ENCODE results near the gene PPP1R36.

The PPP1R36 gene

DNA sequence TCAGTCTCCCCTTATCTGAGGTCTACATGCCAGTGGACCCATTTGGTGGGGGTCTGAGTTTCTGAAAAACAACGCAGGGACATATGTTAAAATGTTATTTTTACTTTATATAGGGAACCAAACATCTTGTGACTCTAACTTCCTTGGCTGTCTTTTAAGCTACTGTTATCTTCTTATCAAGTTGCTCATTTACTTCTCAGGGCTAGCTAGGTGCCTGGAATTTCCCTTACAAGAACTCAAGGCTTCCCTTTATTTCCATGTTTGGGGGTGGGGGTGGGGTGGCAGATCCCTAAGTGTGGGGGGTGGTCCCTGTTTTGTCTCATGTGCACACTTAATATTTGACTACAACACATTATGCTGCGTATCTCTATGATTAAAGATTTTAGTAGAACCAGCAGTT lies 31.6 kb downstream of the PPP1R36 start:
- TF ChIP-seq, protein P1, sequence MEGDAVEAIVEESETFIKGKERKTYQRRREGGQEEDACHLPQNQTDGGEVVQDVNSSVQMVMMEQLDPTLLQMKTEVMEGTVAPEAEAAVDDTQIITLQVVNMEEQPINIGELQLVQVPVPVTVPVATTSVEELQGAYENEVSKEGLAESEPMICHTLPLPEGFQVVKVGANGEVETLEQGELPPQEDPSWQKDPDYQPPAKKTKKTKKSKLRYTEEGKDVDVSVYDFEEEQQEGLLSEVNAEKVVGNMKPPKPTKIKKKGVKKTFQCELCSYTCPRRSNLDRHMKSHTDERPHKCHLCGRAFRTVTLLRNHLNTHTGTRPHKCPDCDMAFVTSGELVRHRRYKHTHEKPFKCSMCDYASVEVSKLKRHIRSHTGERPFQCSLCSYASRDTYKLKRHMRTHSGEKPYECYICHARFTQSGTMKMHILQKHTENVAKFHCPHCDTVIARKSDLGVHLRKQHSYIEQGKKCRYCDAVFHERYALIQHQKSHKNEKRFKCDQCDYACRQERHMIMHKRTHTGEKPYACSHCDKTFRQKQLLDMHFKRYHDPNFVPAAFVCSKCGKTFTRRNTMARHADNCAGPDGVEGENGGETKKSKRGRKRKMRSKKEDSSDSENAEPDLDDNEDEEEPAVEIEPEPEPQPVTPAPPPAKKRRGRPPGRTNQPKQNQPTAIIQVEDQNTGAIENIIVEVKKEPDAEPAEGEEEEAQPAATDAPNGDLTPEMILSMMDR (IDR thresholded peaks at IDR 0.05; ENCODE audit: low read depth, low read length) = no peak
- no peak for DNase-seq (ENCODE audit: low read depth in 2 of 2)
- no peak overlapping the region for H3K4me3 ChIP-seq (replicated peaks in 1 of 2; ENCODE audit: low read depth in 2 of 2, low read length in 2 of 2)

GRCh38 chr14:64581817-64582216 lies 32.1 kb downstream of the PPP1R36 start:
- DNase-seq (ENCODE audit: low read depth in 2 of 2) = no peak
- TF ChIP-seq, protein P1 (IDR thresholded peaks at IDR 0.05; ENCODE audit: low read depth, low read length) = no peak
- H3K4me3 ChIP-seq (replicated peaks in 1 of 2; ENCODE audit: low read depth in 2 of 2, low read length in 2 of 2) = no peak overlapping the region

- DNase-seq (ENCODE audit: low read depth in 2 of 2) = no peak
- TF ChIP-seq, protein P1 (IDR thresholded peaks at IDR 0.05; ENCODE audit: low read depth, low read length) = no peak
Observed at GRCh38 chr14:64584190-64584589, 34.4 kb downstream of the PPP1R36 start.

GRCh38 chr14:64591809-64592208 lies 42.0 kb downstream of the PPP1R36 start:
- TF ChIP-seq, protein P1 (IDR thresholded peaks at IDR 0.05; ENCODE audit: low read depth, low read length) = no peak
- peak in 1 of 2 donors; percentile 11 for DNase-seq (ENCODE audit: low read depth in 2 of 2)
- no peak overlapping the region for H3K4me3 ChIP-seq (replicated peaks in 1 of 2; ENCODE audit: low read depth in 2 of 2, low read length in 2 of 2)

More at GRCh38 chr14:64584190-64584589, 34.4 kb downstream of the PPP1R36 start:
- no peak overlapping the region for H3K4me3 ChIP-seq (replicated peaks in 1 of 2; ENCODE audit: low read depth in 2 of 2, low read length in 2 of 2)

- no peak overlapping the region for H3K4me3 ChIP-seq (replicated peaks in 1 of 2; ENCODE audit: low read depth in 2 of 2, low read length in 2 of 2)
- no peak for DNase-seq (ENCODE audit: low read depth in 2 of 2)
- TF ChIP-seq, protein P1 (IDR thresholded peaks at IDR 0.05; ENCODE audit: low read depth, low read length) = no peak
Observed at GRCh38 chr14:64594438-64594837, 44.7 kb downstream of the PPP1R36 start.

DNA sequence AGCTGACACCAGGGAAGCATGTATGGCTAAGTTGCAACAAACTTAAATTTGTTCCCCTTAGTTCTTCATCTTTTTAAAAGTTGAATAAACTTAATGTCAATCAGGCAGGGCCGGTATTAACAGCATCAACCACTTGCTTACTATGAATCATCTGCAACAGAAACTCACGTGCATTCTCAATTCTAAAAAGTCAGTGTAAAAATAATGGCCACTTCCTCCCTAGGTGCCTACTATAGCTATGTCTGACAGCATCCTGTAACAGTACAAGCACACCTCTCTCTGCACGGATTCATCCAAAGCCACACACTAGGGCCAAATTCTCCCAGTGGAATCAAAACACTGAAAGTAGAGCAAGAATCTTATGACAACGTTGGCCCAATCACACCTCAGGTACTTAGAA lies 48.6 kb downstream of the PPP1R36 start:
- DNase-seq (ENCODE audit: low read depth in 2 of 2) = no peak
- TF ChIP-seq, protein P1 (IDR thresholded peaks at IDR 0.05; ENCODE audit: low read depth, low read length) = no peak
- H3K4me3 ChIP-seq (replicated peaks in 1 of 2; ENCODE audit: low read depth in 2 of 2, low read length in 2 of 2) = no peak overlapping the region

DNA sequence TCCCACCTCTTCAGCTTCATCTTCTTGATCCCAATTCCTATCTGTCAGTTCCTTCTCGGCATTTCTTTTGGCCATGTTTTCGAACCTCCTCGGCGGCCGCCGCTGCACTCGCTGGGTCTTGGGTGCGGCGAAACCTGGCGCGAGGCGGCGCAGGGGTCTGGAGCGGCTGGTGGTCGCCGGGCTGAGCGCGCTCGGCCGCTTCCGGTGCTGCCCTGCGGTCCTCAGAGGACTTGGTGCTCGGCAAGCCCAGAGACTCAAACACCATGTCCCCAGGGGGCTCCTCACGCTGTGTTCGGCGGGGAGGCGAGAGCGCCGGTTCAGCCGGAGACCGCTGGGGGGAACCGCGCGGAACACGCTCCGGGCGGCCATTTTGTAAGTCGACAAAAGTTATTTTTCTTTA lies 51.8 kb downstream of the PPP1R36 start:
- no peak for DNase-seq (ENCODE audit: low read depth in 2 of 2)
- TF ChIP-seq, protein P1 (IDR thresholded peaks at IDR 0.05; ENCODE audit: low read depth, low read length) = peak; percentile 4
- peak overlapping the region; percentile 12 to 21 for H3K4me3 ChIP-seq (replicated peaks in 1 of 2; ENCODE audit: low read depth in 2 of 2, low read length in 2 of 2)

Measured in cardiac fibroblast (primary cell).